ENCODE measurements around the gene PPM1M.

Gene PPM1M

GRCh38 chr3:52231502-52232278 is 13.9 kb upstream of the PPM1M start:
- peak; percentile 92 for DNase-seq

GRCh38 chr3:52232279-52233107 is 13.1 kb upstream of the PPM1M start:
- no peak for DNase-seq

GRCh38 chr3:52233108-52233591 is 12.4 kb upstream of the PPM1M start:
- DNase-seq: no peak

- DNase-seq: no peak
Measured at GRCh38 chr3:52233968-52234367, 11.6 kb upstream of the PPM1M start.

- no peak for DNase-seq
Measured at GRCh38 chr3:52234516-52235447, 10.8 kb upstream of the PPM1M start.

- no peak for DNase-seq
Measured at GRCh38 chr3:52236424-52236886, 9.1 kb upstream of the PPM1M start.

GRCh38 chr3:52237006-52237656 is 8.4 kb upstream of the PPM1M start:
- DNase-seq: no peak

DNA sequence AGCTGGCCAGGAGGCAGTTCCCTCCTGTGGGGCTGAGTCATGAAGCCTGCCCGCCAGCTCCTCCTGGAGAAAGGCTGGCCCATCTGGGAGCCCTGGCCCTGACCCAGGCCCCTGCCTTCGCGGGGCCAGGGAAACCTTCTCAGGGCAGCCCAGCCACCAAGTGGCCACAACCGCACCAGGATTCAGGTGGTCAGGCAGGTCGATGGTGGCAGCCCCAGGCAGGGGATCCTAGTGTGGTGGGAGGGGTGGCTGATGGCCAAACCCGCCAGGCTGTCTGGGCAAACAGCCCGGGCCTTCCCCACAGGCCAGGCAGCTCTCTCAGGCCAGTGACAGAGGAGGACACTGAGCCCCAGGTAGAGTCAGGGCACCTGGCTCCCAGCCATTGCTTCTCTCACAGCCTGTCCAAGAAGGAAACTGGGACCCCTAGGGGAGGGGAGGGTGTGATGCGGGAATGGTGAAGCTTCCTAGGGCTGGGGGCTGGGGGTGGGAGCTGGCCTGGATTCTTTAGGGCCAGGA is 7.8 kb upstream of the PPM1M start:
- DNase-seq: no peak

GRCh38 chr3:52238193-52238760 is 7.3 kb upstream of the PPM1M start:
- no peak for DNase-seq

GRCh38 chr3:52238761-52239701 is 6.5 kb upstream of the PPM1M start, which contains the start of gene TWF2:
TSS of gene TWF2 (minus strand) at chr3:52239158. CDS start at chr3:52239016, 142 bp downstream.
- DNase-seq: peak; percentile 92

GRCh38 chr3:52240059-52240885 is 5.3 kb upstream of the PPM1M start:
- DNase-seq: peak; percentile 53

- no peak for DNase-seq
Measured at GRCh38 chr3:52240886-52241370, 4.6 kb upstream of the PPM1M start.

- no peak for DNase-seq
Measured at GRCh38 chr3:52242039-52242438, 3.5 kb upstream of the PPM1M start.

DNA sequence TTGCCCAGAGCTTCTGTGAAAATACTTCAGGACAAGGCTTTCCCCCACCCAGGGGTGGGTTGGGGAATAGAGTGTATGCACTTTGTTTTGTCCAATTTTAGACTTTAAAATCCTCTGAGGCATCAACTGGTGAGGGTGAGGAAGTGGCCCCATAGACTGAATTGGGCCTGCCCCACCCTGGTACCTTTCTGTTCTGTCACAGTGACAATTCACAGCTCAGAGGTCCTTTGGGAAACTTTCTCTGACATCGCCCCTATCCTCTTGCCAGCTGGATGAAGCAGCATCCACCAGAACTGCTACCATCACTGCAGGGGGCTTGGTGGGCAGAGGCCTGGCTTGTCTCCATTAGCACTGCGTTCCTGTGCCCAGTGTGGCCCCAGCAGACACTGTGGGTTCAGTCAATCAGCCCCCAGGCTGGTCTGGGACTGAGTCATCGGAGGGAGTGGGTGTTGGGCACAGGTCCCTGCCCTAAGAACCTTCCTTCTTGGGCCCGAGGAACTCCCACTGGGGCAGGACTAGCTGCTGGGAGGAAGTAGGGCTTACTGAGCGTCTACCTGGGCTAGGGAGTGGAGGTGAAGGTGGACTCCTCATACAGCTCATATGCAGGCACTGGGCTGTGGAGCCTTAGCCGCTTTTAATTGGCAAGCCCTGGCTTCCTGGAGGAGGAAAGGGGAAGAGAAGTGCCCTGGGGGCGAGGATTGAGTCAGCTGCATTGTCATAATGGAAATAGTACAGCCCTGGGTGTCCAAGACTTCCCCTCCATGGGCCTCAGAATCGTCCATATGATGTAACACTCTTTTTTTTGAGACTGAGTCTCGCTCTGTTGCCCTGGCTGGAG is 1.5 kb upstream of the PPM1M start:
- no peak for DNase-seq

GRCh38 chr3:52246264-52246620 is 683 bp downstream of the PPM1M start:
- no peak for DNase-seq

DNA sequence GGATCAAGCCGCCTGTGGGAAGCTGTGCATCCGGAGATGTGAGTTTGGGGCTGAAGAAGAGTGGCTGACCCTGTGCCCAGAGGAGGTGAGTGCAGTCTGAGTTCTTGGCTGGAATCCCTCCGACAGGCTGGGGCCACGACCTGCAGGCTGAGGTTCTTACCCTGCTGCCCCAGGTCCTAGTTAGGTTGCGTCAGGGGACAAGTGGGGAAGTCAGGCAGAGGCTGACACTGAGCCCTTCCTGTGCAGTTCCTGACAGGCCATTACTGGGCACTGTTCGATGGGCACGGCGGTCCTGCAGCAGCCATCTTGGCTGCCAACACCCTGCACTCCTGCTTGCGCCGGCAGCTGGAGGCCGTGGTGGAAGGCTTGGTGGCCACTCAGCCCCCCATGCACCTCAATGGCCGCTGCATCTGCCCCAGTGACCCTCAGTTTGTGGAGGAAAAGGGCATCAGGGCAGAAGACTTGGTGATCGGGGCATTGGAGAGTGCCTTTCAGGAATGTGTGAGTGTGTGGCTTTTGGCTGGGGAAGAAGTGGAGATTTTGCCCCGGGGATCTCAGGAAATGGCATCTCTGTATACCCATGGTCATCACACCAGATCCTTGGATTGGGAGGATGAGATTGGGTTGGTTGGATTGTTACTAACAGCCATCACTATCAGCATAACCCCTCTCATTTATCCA is 1.3 kb downstream of the PPM1M start:
- no peak for DNase-seq

GRCh38 chr3:52247409-52248164 is 2.0 kb downstream of the PPM1M start:
- no peak for DNase-seq

Data from activated CD8-positive, alpha-beta memory T cell treated with anti-CD3 and anti-CD28 coated beads, Interleukin-2, amount 50 U/mL, for 4 hours (primary cell).